NOMO-1 treated with dmso at 0.1 percent for 144 hours (cell line): Measurements from ENCODE around the gene KDM1A.

Source experiments
- DNase-seq: peaks from one replicate; lab custom pipeline; 2025; ENCODE audit not compliant: unreplicated experiment; lab: John Stamatoyannopoulos, UW

Gene KDM1A

GRCh38 chr1:23132033-23132432 is 112.8 kb downstream of the KDM1A start:
- no peak for DNase-seq
